GM12878 (cell line): Measurements from ENCODE around the gene MAB21L4. TPM values are rescaled to one million over a fixed set of nuclear protein-coding genes. Genes with fewer than 3 reads are reported as not detected.
A peak's percentile ranks its signal among the peaks of the same experiment; 100 is the strongest.

ENCODE experiments used
- CHD1 ChIP-seq: IDR thresholded peaks from 2 replicates; pipeline ENCODE4 v1.6.1; 2012; ENCODE audit warnings: low read depth, low read length, improper control_type of control experiment
- CTCF ChIP-seq, 3 experiments: IDR thresholded peaks in 2 of 3; conservative IDR thresholded peaks in 1 of 3; 2 replicates each; pipeline ENCODE4 v1.5.1; 2011; ENCODE audit warnings: low read depth in 3 of 3, low read length in 3 of 3, mild to moderate bottlenecking in 3 of 3, control low read depth in 2 of 3, moderate library complexity in 2 of 3, inconsistent platforms in 1 of 3, mixed read lengths in 1 of 3; ENCODE audit not compliant: control insufficient read depth in 2 of 3, insufficient read depth in 1 of 3; ENCODE audit errors: extremely low read depth in 1 of 3
- IKZF1 ChIP-seq: fragments of 450-650 bp; conservative IDR thresholded peaks from 2 replicates; pipeline ENCODE4 v1.6.1; 2017; ENCODE audit warnings: antibody characterized with exemption, mild to moderate bottlenecking
- IRF3 ChIP-seq: fragments of 450-650 bp; IDR thresholded peaks from 2 replicates; pipeline ENCODE4 v1.6.1; 2014; ENCODE audit warnings: mild to moderate bottlenecking
- MAX ChIP-seq: IDR thresholded peaks from 2 replicates; pipeline ENCODE4 v1.6.1; 2012; ENCODE audit warnings: low read depth, low read length, improper control_type of control experiment
- NBN ChIP-seq: fragments of 450-650 bp; IDR thresholded peaks from 2 replicates; pipeline ENCODE4 v1.6.1; 2016
- POLR2AphosphoS2 ChIP-seq: IDR thresholded peaks from 2 replicates; pipeline ENCODE4 v1.6.1; 2011; ENCODE audit warnings: low read depth, mild to moderate bottlenecking, low read length, improper control_type of control experiment, moderate library complexity
- RAD21 ChIP-seq: IDR thresholded peaks from 2 replicates; pipeline ENCODE4 v1.6.1; 2011; ENCODE audit warnings: mild to moderate bottlenecking, low read depth, low read length, moderate library complexity; ENCODE audit not compliant: insufficient read depth
- SMAD5 ChIP-seq: IDR thresholded peaks from 2 replicates; pipeline ENCODE4 v1.6.1; 2016; ENCODE audit warnings: antibody characterized with exemption, low read depth
- SMC3 ChIP-seq: IDR thresholded peaks from 2 replicates; pipeline ENCODE4 v1.6.1; 2011; ENCODE audit warnings: low read length, improper control_type of control experiment, borderline replicate concordance
- ZNF274 ChIP-seq: IDR thresholded peaks from one replicate; pipeline ENCODE4 v1.8.0; 2011; ENCODE audit not compliant: insufficient read length, insufficient read depth
- polyA plus RNA-seq, 11 experiments: library from polyadenylated mRNA; depleted of rRNA in 4 of 11; unstranded in 6 of 11; stranded (reverse) in 5 of 11; fragments of >200 nt; fragmentation: Nextera tagmentation in 4 of 11; fragmentation: Illumina TruSeq in 1 of 11; extraction: Ambion mirVana in 4 of 11; extraction: Trizol in 1 of 11; gene quantifications; 1 replicate in 1 of 11; 2 replicates in 10 of 11; pipeline versions ENCODE4 v1.2.1 to v1.2.3, GENCODE V29; 2011 to 2016; ENCODE audit warnings: inconsistent platforms in 2 of 11, missing spikeins in 2 of 11, low read depth in 1 of 11
- total RNA-seq, 4 experiments: library from RNA; depleted of rRNA in 3 of 4; stranded (reverse); fragments of >200 nt in 3 of 4; fragmentation: Illumina TruSeq in 1 of 4; extraction: Trizol in 1 of 4; gene quantifications; 2 replicates each; pipeline versions ENCODE4 v1.2.1 to v1.2.3, GENCODE V29; 2013 to 2021
- TF ChIP-seq, protein P1 (sequence below): fragments of 450-650 bp; IDR thresholded peaks from 2 replicates; pipeline ENCODE4 v1.6.1; 2018; ENCODE audit warnings: mild to moderate bottlenecking, low read depth, moderate library complexity; ENCODE audit not compliant: partially characterized antibody

Gene MAB21L4
- total and polyA plus RNA-seq, 10 of the 15 experiments (the other 5 are each of a cell fraction or from before 2014, with no cell fraction given): 0.03 TPM; not detected in 9

DNA sequence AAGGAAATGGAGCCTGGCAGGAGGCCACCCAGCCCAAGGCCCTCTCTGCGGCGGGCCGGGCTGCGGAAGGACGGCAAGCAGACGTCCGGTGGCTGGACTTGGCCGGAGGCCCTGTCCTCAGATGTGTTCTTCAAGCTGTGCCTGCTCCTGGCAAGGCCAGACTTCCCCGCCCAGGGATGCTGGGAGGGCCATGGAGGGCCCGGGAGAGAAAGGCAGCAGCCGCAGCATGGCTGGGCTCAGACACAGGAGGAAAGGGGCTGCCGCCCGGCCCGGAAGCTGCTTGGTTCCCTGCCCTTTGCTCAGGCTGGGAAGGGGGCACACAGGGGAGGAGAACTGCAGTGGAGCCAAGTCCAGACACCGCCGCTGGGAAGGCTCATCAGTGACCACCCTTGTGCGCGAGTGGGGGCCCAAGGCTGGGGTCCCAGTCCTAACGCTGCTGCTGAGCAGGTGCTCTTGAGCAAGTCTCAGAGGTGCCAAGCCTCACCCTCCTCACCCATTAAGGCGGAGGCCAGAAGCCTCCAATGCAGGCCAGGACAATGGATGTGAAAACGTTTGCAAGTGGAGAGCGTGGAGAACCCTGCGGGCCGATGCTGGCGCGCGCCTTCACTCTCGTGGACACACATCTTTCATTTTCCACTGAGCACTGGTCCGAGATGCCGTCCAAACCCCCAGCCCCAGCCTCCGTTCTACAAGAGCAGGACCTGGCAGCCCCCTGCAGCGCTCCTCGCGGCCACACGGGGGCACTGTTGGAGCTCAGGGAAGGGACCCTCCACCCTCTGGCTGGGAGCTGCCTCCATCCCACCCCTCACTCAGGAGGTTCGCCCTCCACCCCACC is 18.1 kb upstream of the MAB21L4 start (continued):
- no peak for TF ChIP-seq CHD1
- TF ChIP-seq RAD21: peak; percentile 62
- no peak for TF ChIP-seq NBN
- peak; percentile 76 to 94 (median 88) for TF ChIP-seq CTCF (IDR thresholded peaks at IDR 0.05 in 2 of 3, conservative IDR thresholded peaks at IDR 0.05 in 1 of 3; ENCODE audit: control insufficient read depth in 2 of 3, extremely low read depth in 1 of 3, insufficient read depth in 1 of 3, low read depth in 3 of 3, low read length in 3 of 3)
- no peak for TF ChIP-seq ZNF274
- no peak for TF ChIP-seq MAX
- peak; percentile 56 for TF ChIP-seq SMC3
- TF ChIP-seq POLR2AphosphoS2: no peak
- no peak for TF ChIP-seq IKZF1
- TF ChIP-seq, protein P1, sequence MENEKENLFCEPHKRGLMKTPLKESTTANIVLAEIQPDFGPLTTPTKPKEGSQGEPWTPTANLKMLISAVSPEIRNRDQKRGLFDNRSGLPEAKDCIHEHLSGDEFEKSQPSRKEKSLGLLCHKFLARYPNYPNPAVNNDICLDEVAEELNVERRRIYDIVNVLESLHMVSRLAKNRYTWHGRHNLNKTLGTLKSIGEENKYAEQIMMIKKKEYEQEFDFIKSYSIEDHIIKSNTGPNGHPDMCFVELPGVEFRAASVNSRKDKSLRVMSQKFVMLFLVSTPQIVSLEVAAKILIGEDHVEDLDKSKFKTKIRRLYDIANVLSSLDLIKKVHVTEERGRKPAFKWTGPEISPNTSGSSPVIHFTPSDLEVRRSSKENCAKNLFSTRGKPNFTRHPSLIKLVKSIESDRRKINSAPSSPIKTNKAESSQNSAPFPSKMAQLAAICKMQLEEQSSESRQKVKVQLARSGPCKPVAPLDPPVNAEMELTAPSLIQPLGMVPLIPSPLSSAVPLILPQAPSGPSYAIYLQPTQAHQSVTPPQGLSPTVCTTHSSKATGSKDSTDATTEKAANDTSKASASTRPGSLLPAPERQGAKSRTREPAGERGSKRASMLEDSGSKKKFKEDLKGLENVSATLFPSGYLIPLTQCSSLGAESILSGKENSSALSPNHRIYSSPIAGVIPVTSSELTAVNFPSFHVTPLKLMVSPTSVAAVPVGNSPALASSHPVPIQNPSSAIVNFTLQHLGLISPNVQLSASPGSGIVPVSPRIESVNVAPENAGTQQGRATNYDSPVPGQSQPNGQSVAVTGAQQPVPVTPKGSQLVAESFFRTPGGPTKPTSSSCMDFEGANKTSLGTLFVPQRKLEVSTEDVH: no peak
- no peak for TF ChIP-seq IRF3
- no peak for TF ChIP-seq SMAD5
- TF ChIP-seq, all 136 proteins: peak for 4
